Measurements from ENCODE around the gene TIMM22.

Gene TIMM22

GRCh38 chr17:956905-957304 lies 40.0 kb upstream of the TIMM22 start (continued):
- TF ChIP-seq TCF7L2 (IDR thresholded peaks at IDR 0.05; ENCODE audit: borderline replicate concordance, low read depth, low read length), result peak; percentile 72; the same call in 1 of the 2 replicates
- TF ChIP-seq ZNF324 (tag by site-specific recombination; IDR thresholded peaks at IDR 0.05), result peak; percentile 51; the same call in 1 of the 2 replicates
- TF ChIP-seq ZNF394 (tag by site-specific recombination; IDR thresholded peaks at IDR 0.05; ENCODE audit: borderline replicate concordance), result peak; percentile 25; the same call in 1 of the 2 replicates
- TF ChIP-seq YY1 (tag by site-specific recombination; IDR thresholded peaks at IDR 0.05), result no peak
- no peak for TF ChIP-seq MYNN (tag by site-specific recombination; IDR thresholded peaks at IDR 0.05; ENCODE audit: borderline replicate concordance)
- TF ChIP-seq ZNF555 (tag by site-specific recombination; conservative IDR thresholded peaks at IDR 0.05), result no peak
- TF ChIP-seq ZNF157 (tag by site-specific recombination; IDR thresholded peaks at IDR 0.05), result no peak
- TF ChIP-seq ZNF23 (tag by site-specific recombination; IDR thresholded peaks at IDR 0.05; ENCODE audit: borderline replicate concordance), result no peak
- TF ChIP-seq ZNF302 (tag by site-specific recombination; IDR thresholded peaks at IDR 0.05; ENCODE audit: low read depth), result no peak
- TF ChIP-seq ZBTB20 (tag by site-specific recombination; IDR thresholded peaks at IDR 0.05), result 0 out of 2 replicates have a peak, but pooled peaks have one; percentile 36
- TF ChIP-seq ZNF473 (tag by site-specific recombination; IDR thresholded peaks at IDR 0.05), result no peak
- TF ChIP-seq ZNF404 (tag by site-specific recombination; IDR thresholded peaks at IDR 0.05), result no peak
- TF ChIP-seq ZSCAN18 (tag by site-specific recombination; IDR thresholded peaks at IDR 0.05), result no peak
- no peak; the same call in 1 of the 2 replicates for TF ChIP-seq ZNF10 (tag by site-specific recombination; IDR thresholded peaks at IDR 0.05)
- no peak for TF ChIP-seq ZNF549 (tag by site-specific recombination; IDR thresholded peaks at IDR 0.05)
- TF ChIP-seq ZNF239 (tag by site-specific recombination; IDR thresholded peaks at IDR 0.05), result no peak
- no peak for TF ChIP-seq KLF17 (tag by site-specific recombination; IDR thresholded peaks at IDR 0.05)
- TF ChIP-seq ZNF560 (tag by site-specific recombination; IDR thresholded peaks at IDR 0.05; ENCODE audit: borderline replicate concordance), result no peak
- TF ChIP-seq ZNF121 (tag by site-specific recombination; IDR thresholded peaks at IDR 0.05), result no peak
- TF ChIP-seq ZNF155 (tag by site-specific recombination; IDR thresholded peaks at IDR 0.05), result no peak
- no peak for TF ChIP-seq ZSCAN4 (tag by site-specific recombination; IDR thresholded peaks at IDR 0.05)
- TF ChIP-seq ZNF571 (tag by site-specific recombination; IDR thresholded peaks at IDR 0.05), result no peak
- peak; percentile 61; the same call in 1 of the 2 replicates for TF ChIP-seq ZNF184 (tag by site-specific recombination; IDR thresholded peaks at IDR 0.05)
- TF ChIP-seq ZNF785 (tag by site-specific recombination; IDR thresholded peaks at IDR 0.05), result no peak
- TF ChIP-seq ZNF776 (tag by site-specific recombination; IDR thresholded peaks at IDR 0.05; ENCODE audit: borderline replicate concordance), result no peak
- no peak for TF ChIP-seq SETDB1 (IDR thresholded peaks at IDR 0.05; ENCODE audit: insufficient read length, low read length)
- TF ChIP-seq ZNF366 (tag by site-specific recombination; conservative IDR thresholded peaks at IDR 0.05), result peak; percentile 77
- no peak for TF ChIP-seq SCRT2 (tag by site-specific recombination; IDR thresholded peaks at IDR 0.05)
- TF ChIP-seq ZNF202 (tag by site-specific recombination; IDR thresholded peaks at IDR 0.05; ENCODE audit: borderline replicate concordance), result no peak
- no peak for TF ChIP-seq RBAK (tag by site-specific recombination; IDR thresholded peaks at IDR 0.05)
- TF ChIP-seq ZNF792 (tag by site-specific recombination; IDR thresholded peaks at IDR 0.05), result no peak
- TF ChIP-seq ZNF514 (tag by site-specific recombination; IDR thresholded peaks at IDR 0.05), result no peak
- no peak for TF ChIP-seq ELK4 (IDR thresholded peaks at IDR 0.05; ENCODE audit: borderline replicate concordance, low read depth, low read length)
- TF ChIP-seq MEIS1 (CRISPR knock-in tag; IDR thresholded peaks at IDR 0.05; ENCODE audit: borderline replicate concordance), result no peak
- TF ChIP-seq ZNF26 (tag by site-specific recombination; IDR thresholded peaks at IDR 0.05), result no peak
- TF ChIP-seq ZNF174 (tag by site-specific recombination; IDR thresholded peaks at IDR 0.05), result no peak
- no peak for TF ChIP-seq ZNF768 (tag by site-specific recombination; IDR thresholded peaks at IDR 0.05)
- no peak for TF ChIP-seq ZNF423 (tag by site-specific recombination; IDR thresholded peaks at IDR 0.05)

Measured in HEK293 (cell line).